Fibroblast of lung (primary cell): ENCODE results near the gene NKX2-3. TPM values are rescaled to one million over a fixed set of nuclear protein-coding genes. Genes with fewer than 3 reads are reported as not detected.
A peak's percentile ranks its signal among the peaks of the same experiment; 100 is the strongest.

ENCODE experiments used
- DNase-seq, 2 donors: peaks; one replicate each; pipeline versions ENCODE4 v3.0.0 to v3.0.0-alpha.2; 2010; ENCODE audit warnings: low read depth in 2 of 2
- H2AFZ ChIP-seq: 2 replicates; pipeline ENCODE4 v1.5.1; 2012; ENCODE audit warnings: low read length, control low read depth, inconsistent platforms
- H3K27ac ChIP-seq: 2 replicates; pipeline ENCODE4 v1.5.1; 2011; ENCODE audit warnings: low read length, control low read depth; ENCODE audit not compliant: insufficient read depth
- H3K27me3 ChIP-seq: 2 replicates; pipeline ENCODE4 v1.5.1; 2011; ENCODE audit warnings: mild to moderate bottlenecking, low read length; ENCODE audit not compliant: control insufficient read depth, insufficient read depth
- H3K36me3 ChIP-seq: 2 replicates; pipeline ENCODE4 v1.5.1; 2011; ENCODE audit warnings: low read length; ENCODE audit not compliant: control insufficient read depth, insufficient read depth
- H3K4me1 ChIP-seq: 2 replicates; pipeline ENCODE4 v1.5.1; 2011; ENCODE audit warnings: low read length; ENCODE audit not compliant: control insufficient read depth, insufficient read depth; ENCODE audit errors: extremely low read depth
- H3K4me2 ChIP-seq: 2 replicates; pipeline ENCODE4 v1.5.1; 2011; ENCODE audit warnings: low read length, control low read depth; ENCODE audit not compliant: insufficient read depth; ENCODE audit errors: extremely low read depth
- H3K4me3 ChIP-seq, 4 experiments: fragments of 200-600 bp in 1 of 4; sonication (generic) in 1 of 4; replicated peaks in 1 of 4; 2 replicates each; pipeline ENCODE4 v1.5.1; 2011 to 2016; ENCODE audit warnings: low read length in 4 of 4, low read depth in 3 of 4, mild to moderate bottlenecking in 3 of 4, control low read depth in 2 of 4, inconsistent platforms in 1 of 4, mixed read lengths in 1 of 4; ENCODE audit not compliant: insufficient read depth in 1 of 4; ENCODE audit errors: control extremely low read depth in 1 of 4
- H3K79me2 ChIP-seq: 2 replicates; pipeline ENCODE4 v1.5.1; 2012; ENCODE audit warnings: mild to moderate bottlenecking, low read length, inconsistent platforms; ENCODE audit not compliant: control insufficient read depth, insufficient read depth
- H3K9ac ChIP-seq: 2 replicates; pipeline ENCODE4 v1.5.1; 2011; ENCODE audit warnings: mild to moderate bottlenecking, low read length, control low read depth; ENCODE audit not compliant: insufficient read depth
- H3K9me3 ChIP-seq: 2 replicates; pipeline ENCODE4 v1.5.1; 2012; ENCODE audit warnings: low read depth, low read length; ENCODE audit not compliant: control insufficient read depth, insufficient read depth
- H4K20me1 ChIP-seq: 2 replicates; pipeline ENCODE4 v1.5.1; 2011; ENCODE audit warnings: low read length; ENCODE audit not compliant: control insufficient read depth, insufficient read depth; ENCODE audit errors: extremely low read depth
- CTCF ChIP-seq, 2 donors: IDR thresholded peaks in 1 of 2; conservative IDR thresholded peaks in 1 of 2; 1 replicate in 1 of 2; 2 replicates in 1 of 2; pipeline ENCODE4 v1.5.1; 2011 to 2012; ENCODE audit warnings: low read length in 2 of 2, control low read depth in 1 of 2, inconsistent platforms in 1 of 2, low read depth in 1 of 2, mild to moderate bottlenecking in 1 of 2
- EZH2 ChIP-seq: IDR thresholded peaks from 2 replicates; pipeline ENCODE4 v1.5.1; 2012; ENCODE audit warnings: low read length, control low read depth, mild to moderate bottlenecking; ENCODE audit errors: missing control alignments
- polyA minus RNA-seq: library from RNA; depleted of rRNA, polyadenylated mRNA; stranded (reverse); fragments of >200 nt; gene quantifications from 2 replicates; pipeline ENCODE4 v1.2.3, GENCODE V29; 2011; ENCODE audit warnings: low replicate concordance
- polyA plus RNA-seq, 2 donors: library from polyadenylated mRNA; depleted of rRNA in 1 of 2; stranded (reverse) in 1 of 2; unstranded in 1 of 2; fragments of >200 nt; gene quantifications; 2 replicates each; pipeline ENCODE4 v1.2.1, GENCODE V29; 2011 to 2012; ENCODE audit warnings: missing spikeins in 1 of 2
- total RNA-seq: library from RNA; depleted of rRNA; stranded (reverse); fragments of >200 nt; gene quantifications from 2 replicates; pipeline ENCODE4 v1.2.1, GENCODE V29; 2014

NKX2-3 gene
- total RNA-seq (not detected in 2 replicates), polyA plus RNA-seq (not detected in 2 replicates), polyA minus RNA-seq (not detected in 2 replicates)
- polyA plus RNA-seq (2012) = not detected in 2 replicates

GRCh38 chr10:99532687-99533495 is at the start of gene NKX2-3:
TSS of gene NKX2-3 (plus strand) at chr10:99532942. CDS start at chr10:99533132, 190 bp downstream.
- Histone ChIP-seq H3K27me3 (peaks cover 95% of the 10 kb centered on the region), H3K79me2 (no peaks in the 10 kb centered on the region), H3K36me3 (no peaks in the 10 kb centered on the region), H3K4me1 (no peaks in the 10 kb centered on the region), H3K9me3 (no peaks in the 10 kb centered on the region), H4K20me1 (peaks cover 3% of the 10 kb centered on the region), H3K4me2 (no peak within 1 kb of the TSS), H3K4me3 (no peak within 1 kb of the TSS), H2AFZ (no peak within 1 kb of the TSS), H3K27ac (no peak within 1 kb of the TSS), H3K9ac (no peak within 1 kb of the TSS)
- peak; percentile 23 to 32 for DNase-seq
- TF ChIP-seq CTCF (conservative IDR thresholded peaks at IDR 0.05 in 1 of 2, IDR thresholded peaks at IDR 0.05 in 1 of 2; ENCODE audit: low read depth in 1 of 2, low read length in 2 of 2) (no peak), EZH2 (no peak)

- TF ChIP-seq EZH2 = no peak
- TF ChIP-seq CTCF (conservative IDR thresholded peaks at IDR 0.05 in 1 of 2, IDR thresholded peaks at IDR 0.05 in 1 of 2; ENCODE audit: low read depth in 1 of 2, low read length in 2 of 2) = no peak
- H3K4me2 ChIP-seq = no peak overlapping the region
- H2AFZ ChIP-seq = no peak overlapping the region
- no peaks in the 10 kb centered on the region for H4K20me1 ChIP-seq
- no peaks in the 10 kb centered on the region for H3K79me2 ChIP-seq
- H3K27me3 ChIP-seq = peaks cover 4% of the 10 kb centered on the region
- no peak overlapping the region for H3K27ac ChIP-seq
- H3K36me3 ChIP-seq = no peaks in the 10 kb centered on the region
- no peak for DNase-seq
- H3K4me3 ChIP-seq = no peak overlapping the region
- no peak overlapping the region for H3K9ac ChIP-seq
- no peaks in the 10 kb centered on the region for H3K4me1 ChIP-seq
- no peaks in the 10 kb centered on the region for H3K9me3 ChIP-seq
Observed at GRCh38 chr10:99484626-99485581, 47.8 kb upstream of the NKX2-3 start.
